IMR-90 (cell line): ENCODE data around the gene RPS27A. TPM values are rescaled to one million over a fixed set of nuclear protein-coding genes. Genes with fewer than 3 reads are reported as not detected.
"Not testable (repeated sequence)": the region's sequence is repeated elsewhere in the genome, so short reads cannot be mapped to it uniquely, and the experiment has no call there.

Experiments
- ATAC-seq: fragments of 200-7000 bp; cut with Tn5 transposase; 2 replicates; pipeline ENCODE4 v1.9.1; 2020; ENCODE audit warnings: low read depth, mild to moderate bottlenecking, moderate library complexity
- BruUV-seq: library from RNA; stranded (reverse); fragments of 400-500 nt; replicated peaks from 2 replicates; lab custom pipeline; 2021; lab: Mats Ljungman, UMichigan
- CTCF ChIA-PET: fragments of 300-600 bp; formaldehyde crosslinking; extraction: SDS; loops from one replicate; lab custom pipeline; 2021; ENCODE audit warnings: antibody characterized with exemption; lab: Yijun Ruan, JAX
- POLR2A ChIA-PET: fragments of 300-600 bp; sonication (Branson Sonifier 250); formaldehyde crosslinking; loops from one replicate; lab custom pipeline; 2022; ENCODE audit warnings: antibody characterized with exemption; ENCODE audit not compliant: unreplicated experiment; lab: Charles Lee
- DNase-seq: peaks from one replicate; pipeline ENCODE4 v3.0.0; 2013
- H2AFZ ChIP-seq: replicated peaks from 2 replicates; pipeline ENCODE3; 2013; ENCODE audit warnings: low read length, mild to moderate bottlenecking; ENCODE audit not compliant: poor library complexity
- H2AK5ac ChIP-seq: 2 replicates; pipeline ENCODE4 v1.6.1; 2013; ENCODE audit warnings: low read depth, low read length, inconsistent platforms
- H2AK9ac ChIP-seq: replicated peaks from 2 replicates; pipeline ENCODE3; 2013; ENCODE audit warnings: mild to moderate bottlenecking, low read depth, low read length, moderate library complexity; ENCODE audit not compliant: poor library complexity
- H2BK120ac ChIP-seq: 2 replicates; pipeline ENCODE4 v1.6.1; 2013; ENCODE audit warnings: low read depth, low read length, inconsistent platforms
- H2BK15ac ChIP-seq: 3 replicates; pipeline ENCODE4 v1.6.1; 2013; ENCODE audit warnings: low read depth, low read length, inconsistent platforms
- H2BK20ac ChIP-seq: 2 replicates; pipeline ENCODE4 v1.6.1; 2013; ENCODE audit warnings: low read depth, mild to moderate bottlenecking, inconsistent platforms, low read length, moderate library complexity
- H2BK5ac ChIP-seq: 2 replicates; pipeline ENCODE4 v1.6.1; 2013; ENCODE audit warnings: mild to moderate bottlenecking, low read depth, low read length, inconsistent platforms; ENCODE audit not compliant: poor library complexity, severe bottlenecking
- H3K14ac ChIP-seq: replicated peaks from 2 replicates; pipeline ENCODE4 v1.6.1; 2013; ENCODE audit warnings: low read depth, low read length, inconsistent platforms
- H3K18ac ChIP-seq: 2 replicates; pipeline ENCODE4 v1.6.1; 2013; ENCODE audit warnings: low read depth, low read length, control low read depth
- H3K23ac ChIP-seq: 2 replicates; pipeline ENCODE4 v1.6.1; 2013; ENCODE audit warnings: low read depth, low read length, inconsistent platforms
- H3K27ac ChIP-seq: 2 replicates; pipeline ENCODE4 v1.5.1; 2013; ENCODE audit warnings: mild to moderate bottlenecking, control low read depth, low read length; ENCODE audit not compliant: insufficient read depth
- H3K27me3 ChIP-seq: 2 replicates; pipeline ENCODE4 v1.6.1; 2013; ENCODE audit warnings: low read length; ENCODE audit not compliant: control insufficient read depth, insufficient read depth
- H3K36me3 ChIP-seq: 2 replicates; pipeline ENCODE4 v1.6.1; 2013; ENCODE audit warnings: low read length, mixed read lengths; ENCODE audit not compliant: control insufficient read depth, insufficient read depth
- H3K4ac ChIP-seq: 2 replicates; pipeline ENCODE4 v1.6.1; 2013; ENCODE audit warnings: low read depth, low read length, inconsistent platforms
- H3K4me1 ChIP-seq: 2 replicates; pipeline ENCODE4 v1.6.1; 2013; ENCODE audit warnings: low read length, mixed read lengths; ENCODE audit not compliant: control insufficient read depth, insufficient read depth
- H3K4me2 ChIP-seq: 2 replicates; pipeline ENCODE4 v1.6.1; 2013; ENCODE audit warnings: low read depth, mild to moderate bottlenecking, control low read depth, low read length, moderate library complexity
- H3K4me3 ChIP-seq: 2 replicates; pipeline ENCODE4 v1.5.1; 2013; ENCODE audit warnings: low read depth, mild to moderate bottlenecking, control low read depth, low read length, moderate library complexity; ENCODE audit not compliant: insufficient read depth
- H3K56ac ChIP-seq: 2 replicates; pipeline ENCODE4 v1.6.1; 2013; ENCODE audit warnings: low read length, inconsistent platforms; ENCODE audit not compliant: insufficient read depth; ENCODE audit errors: extremely low read depth
- H3K79me1 ChIP-seq, 2 experiments: 2 replicates each; pipeline ENCODE4 v1.6.1; 2013; ENCODE audit warnings: low read length in 2 of 2, inconsistent platforms in 1 of 2, low read depth in 1 of 2
- H3K9ac ChIP-seq: 2 replicates; pipeline ENCODE4 v1.6.1; 2013; ENCODE audit warnings: low read depth, low read length, control low read depth
- H3K9me1 ChIP-seq: 2 replicates; pipeline ENCODE4 v1.6.1; 2013; ENCODE audit warnings: low read length, inconsistent platforms; ENCODE audit not compliant: insufficient read depth
- H3K9me3 ChIP-seq: 2 replicates; pipeline ENCODE4 v1.6.1; 2013; ENCODE audit warnings: low read length; ENCODE audit not compliant: control insufficient read depth, insufficient read depth
- H4K20me1 ChIP-seq: 2 replicates; pipeline ENCODE4 v1.6.1; 2013; ENCODE audit warnings: low read length, inconsistent platforms; ENCODE audit not compliant: insufficient read depth
- H4K5ac ChIP-seq: 2 replicates; pipeline ENCODE4 v1.6.1; 2013; ENCODE audit warnings: mild to moderate bottlenecking, low read depth, low read length, control low read depth
- H4K8ac ChIP-seq, 2 experiments: 2 replicates each; pipeline ENCODE4 v1.6.1; 2013; ENCODE audit warnings: low read depth in 2 of 2, low read length in 2 of 2, control low read depth in 1 of 2, inconsistent platforms in 1 of 2
- H4K91ac ChIP-seq: 2 replicates; pipeline ENCODE4 v1.6.1; 2013; ENCODE audit warnings: low read depth, low read length, inconsistent platforms; ENCODE audit not compliant: insufficient read depth
- WGBS, 2 experiments: methylation state at CpG; one replicate each; pipeline versions ENCODE4 v1.1.5 to v1.1.7; 2013; ENCODE audit warnings: missing lambda C conversion rate in 2 of 2; ENCODE audit not compliant: insufficient read length in 1 of 2; ENCODE audit errors: extremely low coverage in 2 of 2; 5-methylcytosine and 5-hydroxymethylcytosine counted together
- dilution Hi-C: fragments of 300-500 bp; cut with HindIII; formaldehyde crosslinking; loops from one replicate; pipeline ENCODE4 v1.14.3; 2018; ENCODE audit warnings: low sequenced_read_pairs; ENCODE audit not compliant: unreplicated experiment
- in situ Hi-C: fragments of 300-500 bp; cut with MboI; formaldehyde crosslinking; loops from 3 replicates; pipeline ENCODE4 v1.14.3; 2019; ENCODE audit warnings: low sequenced_read_pairs, inconsistent platforms, mixed read lengths
- intact Hi-C: fragments of 100-400 bp; cut with micrococcal nuclease; formaldehyde crosslinking; loops from 2 replicates; pipeline ENCODE4 v1.10.0; 2022
- polyA plus RNA-seq, 3 experiments: library from polyadenylated mRNA; depleted of rRNA; stranded (reverse); fragments of >200 nt; gene quantifications; 2 replicates each; pipeline ENCODE4 v1.2.3, GENCODE V29; 2012; ENCODE audit warnings: low replicate concordance in 1 of 3
- total RNA-seq: library from RNA; depleted of rRNA; stranded (reverse); fragments of >200 nt; gene quantifications from 2 replicates; pipeline ENCODE4 v1.2.3, GENCODE V29; 2012

Gene RPS27A
- total and polyA plus RNA-seq, 2 of the 4 experiments (the other 2 are of a cell fraction): 496 to 1,421 TPM

DNA sequence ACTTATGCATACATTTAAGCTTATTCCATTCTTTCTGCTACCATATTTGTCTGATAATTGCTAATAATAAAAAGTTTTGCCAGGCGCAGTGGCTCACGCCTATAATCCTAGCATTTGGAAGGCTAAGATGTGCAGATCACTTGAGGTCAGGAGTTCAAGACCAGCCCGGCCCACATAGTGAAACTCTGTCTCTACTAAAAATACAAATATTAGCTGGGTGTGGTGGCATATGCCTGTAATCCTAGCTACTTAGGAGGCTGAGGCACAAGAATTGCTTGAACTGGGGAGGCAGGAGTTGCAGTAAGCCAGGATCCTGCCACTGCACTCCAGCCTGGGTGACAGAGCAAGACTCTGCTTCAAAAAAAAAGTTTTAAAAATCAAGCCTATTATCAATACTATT, 27.1 kb downstream of the RPS27A start:
- H2BK20ac ChIP-seq, H3K9me1 ChIP-seq, H3K4me1 ChIP-seq, H4K5ac ChIP-seq, H2AFZ ChIP-seq, H3K9me3 ChIP-seq, H3K14ac ChIP-seq, H4K20me1 ChIP-seq, H3K79me1 ChIP-seq, H2BK120ac ChIP-seq, H3K9ac ChIP-seq, H2AK5ac ChIP-seq, DNase-seq, H3K4me2 ChIP-seq, H3K4me3 ChIP-seq, H2AK9ac ChIP-seq, CTCF ChIA-PET, dilution Hi-C loops, H3K27ac ChIP-seq, H3K18ac ChIP-seq, H4K91ac ChIP-seq, H3K4ac ChIP-seq, BruUV-seq, H4K8ac ChIP-seq, H2BK5ac ChIP-seq, H3K56ac ChIP-seq, intact Hi-C loops, H2BK15ac ChIP-seq, POLR2A ChIA-PET, in situ Hi-C loops, H3K23ac ChIP-seq, H3K27me3 ChIP-seq, ATAC-seq: not testable (repeated sequence)
- no CpG with 5 or more reads among the region's 3 CpGs for WGBS, 2 experiments
- peaks cover 21% of the 10 kb centered on the region for H3K36me3 ChIP-seq
